ENCODE results near the gene ANKRD44. TPM values are rescaled to one million over a fixed set of nuclear protein-coding genes. Genes with fewer than 3 reads are reported as not detected.
A peak's percentile ranks its signal among the peaks of the same experiment; 100 is the strongest.
"Not testable (repeated sequence)": the region's sequence is repeated elsewhere in the genome, so short reads cannot be mapped to it uniquely, and the experiment has no call there.

The ANKRD44 gene
- total RNA-seq, result 100 to 1,000 TPM; 210 to 249 TPM

- peak within 1 kb of the TSS; percentile 93 for H3K27ac Mint-ChIP-seq
- no peaks in the 10 kb centered on the region for H3K27me3 Mint-ChIP-seq
- ATAC-seq, result peak; percentile 72
- peaks cover 31% of the 10 kb centered on the region for H3K36me3 Mint-ChIP-seq
- H3K4me1 Mint-ChIP-seq, result peaks cover 56% of the 10 kb centered on the region
- CTCF ChIA-PET, result interaction anchor here (1.0 to 6.2 kb wide), 11 partner anchors 14 to 197 kb away, joined by 3 to 68 read pairs (median 12); no protein-coding TSS in a partner anchor
- H3K4me3 Mint-ChIP-seq, result peak within 1 kb of the TSS; percentile 94
- H3K9me3 Mint-ChIP-seq (ENCODE audit: low read depth), result no peaks in the 10 kb centered on the region
- DNase-seq, result peak; percentile 93
These were observed at the start of gene ANKRD44 for GRCh38 chr2:197310271-197310985. Gene ANKRD44, minus strand, starts transcription at chr2:197310780. Its CDS starts 176 bp downstream, at chr2:197310604.

- DNase-seq (no peak), ATAC-seq (no peak)
- no peak overlapping the region for H3K4me3 Mint-ChIP-seq
- peaks cover 22% of the 10 kb centered on the region for H3K4me1 Mint-ChIP-seq
- H3K36me3 Mint-ChIP-seq, result peaks cover 1% of the 10 kb centered on the region
- CTCF ChIA-PET, result interaction anchor here (0.6 kb wide), 1 partner anchor 31 kb away, joined by 3 read pairs; no protein-coding TSS in a partner anchor
- H3K9me3 Mint-ChIP-seq (ENCODE audit: low read depth), result no peaks in the 10 kb centered on the region
- H3K27ac Mint-ChIP-seq, result no peak overlapping the region
- H3K27me3 Mint-ChIP-seq, result no peaks in the 10 kb centered on the region
These were observed 49.3 kb upstream of the ANKRD44 start for GRCh38 chr2:197359859-197360258.

- Mint-ChIP-seq H3K36me3 (peaks cover 1% of the 10 kb centered on the region), H3K27me3 (no peaks in the 10 kb centered on the region), H3K4me3 (no peak overlapping the region), H3K27ac (no peak overlapping the region), H3K4me1 (peaks cover 22% of the 10 kb centered on the region), H3K9me3 (ENCODE audit: low read depth) (no peaks in the 10 kb centered on the region)
- ATAC-seq, result no peak
- CTCF ChIA-PET, result interaction anchor here (0.6 to 4.2 kb wide), 6 partner anchors 30 to 245 kb away, joined by 3 to 18 read pairs (median 3); no protein-coding TSS in a partner anchor
- DNase-seq, result no peak
These were observed 48.4 kb upstream of the ANKRD44 start for GRCh38 chr2:197358931-197359330.

- H3K36me3 Mint-ChIP-seq, result peaks cover 1% of the 10 kb centered on the region
- no peak for DNase-seq
- H3K4me1 Mint-ChIP-seq, result peaks cover 22% of the 10 kb centered on the region
- H3K27ac Mint-ChIP-seq, result no peak overlapping the region
- ATAC-seq, result no peak
- no peak overlapping the region for H3K4me3 Mint-ChIP-seq
- no peaks in the 10 kb centered on the region for H3K9me3 Mint-ChIP-seq (ENCODE audit: low read depth)
- H3K27me3 Mint-ChIP-seq, result no peaks in the 10 kb centered on the region
- CTCF ChIA-PET, result interaction anchor here (0.6 to 4.2 kb wide), 6 partner anchors 24 to 244 kb away, joined by 3 to 18 read pairs (median 3); no protein-coding TSS in a partner anchor
These were observed 47.4 kb upstream of the ANKRD44 start for GRCh38 chr2:197357986-197358385.

- no peaks in the 10 kb centered on the region for H3K27me3 Mint-ChIP-seq
- H3K27ac Mint-ChIP-seq, result no peak overlapping the region
- no peaks in the 10 kb centered on the region for H3K9me3 Mint-ChIP-seq (ENCODE audit: low read depth)
- ATAC-seq (no peak), DNase-seq (no peak)
- peaks cover 1% of the 10 kb centered on the region for H3K36me3 Mint-ChIP-seq
- peaks cover 22% of the 10 kb centered on the region for H3K4me1 Mint-ChIP-seq
- no peak overlapping the region for H3K4me3 Mint-ChIP-seq
- CTCF ChIA-PET, result interaction anchor here (0.6 to 4.2 kb wide), 2 partner anchors 20 to 243 kb away, joined by 3 to 18 read pairs; no protein-coding TSS in a partner anchor
These were observed 45.6 kb upstream of the ANKRD44 start for GRCh38 chr2:197356136-197356535.

GRCh38 chr2:197354169-197354558, 43.6 kb upstream of the ANKRD44 start:
- Mint-ChIP-seq H3K9me3 (ENCODE audit: low read depth) (no peaks in the 10 kb centered on the region), H3K27me3 (no peaks in the 10 kb centered on the region), H3K27ac (no peak overlapping the region), H3K4me3 (no peak overlapping the region), H3K4me1 (peaks cover 13% of the 10 kb centered on the region), H3K36me3 (no peaks in the 10 kb centered on the region)
- CTCF ChIA-PET, result interaction anchor here (0.8 kb wide), 1 partner anchor 186 kb away, joined by 3 read pairs; no protein-coding TSS in a partner anchor
- ATAC-seq, result no peak
- DNase-seq, result no peak

GRCh38 chr2:197353393-197354168, 43.0 kb upstream of the ANKRD44 start:
- DNase-seq (no peak), ATAC-seq (no peak)
- Mint-ChIP-seq H3K27ac (no peak overlapping the region), H3K9me3 (ENCODE audit: low read depth) (no peaks in the 10 kb centered on the region), H3K36me3 (no peaks in the 10 kb centered on the region), H3K4me1 (peaks cover 8% of the 10 kb centered on the region), H3K27me3 (no peaks in the 10 kb centered on the region), H3K4me3 (no peak overlapping the region)
- CTCF ChIA-PET, result interaction anchor here (0.8 kb wide), 1 partner anchor 185 kb away, joined by 3 read pairs; no protein-coding TSS in a partner anchor

- Mint-ChIP-seq H3K27me3 (no peaks in the 10 kb centered on the region), H3K27ac (no peak overlapping the region), H3K36me3 (no peaks in the 10 kb centered on the region), H3K4me3 (no peak overlapping the region), H3K9me3 (ENCODE audit: low read depth) (no peaks in the 10 kb centered on the region), H3K4me1 (peaks cover 4% of the 10 kb centered on the region)
- CTCF ChIA-PET, result no interaction called here
- DNase-seq (no peak), ATAC-seq (no peak)
These were observed 39.1 kb upstream of the ANKRD44 start for GRCh38 chr2:197349699-197350098.

- H3K9me3 Mint-ChIP-seq (ENCODE audit: low read depth), result no peaks in the 10 kb centered on the region
- H3K4me1 Mint-ChIP-seq, result peaks cover 5% of the 10 kb centered on the region
- H3K4me3 Mint-ChIP-seq, result no peak overlapping the region
- no peaks in the 10 kb centered on the region for H3K27me3 Mint-ChIP-seq
- DNase-seq, result peak; percentile 8
- ATAC-seq, result no peak
- no peak overlapping the region for H3K27ac Mint-ChIP-seq
- CTCF ChIA-PET, result interaction anchor here (2.5 kb wide), 1 partner anchor 157 kb away, joined by 7 read pairs; no protein-coding TSS in a partner anchor
- no peaks in the 10 kb centered on the region for H3K36me3 Mint-ChIP-seq
These were observed 38.3 kb upstream of the ANKRD44 start for GRCh38 chr2:197348721-197349360.

GRCh38 chr2:197345846-197346370, 35.3 kb upstream of the ANKRD44 start:
- H3K9me3 Mint-ChIP-seq (ENCODE audit: low read depth), result no peaks in the 10 kb centered on the region
- peaks cover 1% of the 10 kb centered on the region for H3K36me3 Mint-ChIP-seq
- ATAC-seq, result no peak
- no peak for DNase-seq
- H3K4me1 Mint-ChIP-seq, result peaks cover 10% of the 10 kb centered on the region
- CTCF ChIA-PET, result no interaction called here
- no peaks in the 10 kb centered on the region for H3K27me3 Mint-ChIP-seq
- H3K27ac Mint-ChIP-seq, result no peak overlapping the region
- H3K4me3 Mint-ChIP-seq, result no peak overlapping the region

- H3K36me3 Mint-ChIP-seq; ATAC-seq; H3K27ac Mint-ChIP-seq; H3K9me3 Mint-ChIP-seq (ENCODE audit: low read depth); H3K27me3 Mint-ChIP-seq; H3K4me3 Mint-ChIP-seq; DNase-seq: not testable (repeated sequence)
- CTCF ChIA-PET, result interaction anchor here (1.6 to 1.9 kb wide), 3 partner anchors 8 to 17 kb away, joined by 3 to 5 read pairs (median 3); no protein-coding TSS in a partner anchor
- H3K4me1 Mint-ChIP-seq, result peaks cover 12% of the 10 kb centered on the region
These were observed 33.4 kb upstream of the ANKRD44 start for GRCh38 chr2:197343968-197344367.

GRCh38 chr2:197340591-197340990, 30.0 kb upstream of the ANKRD44 start:
- Mint-ChIP-seq H3K4me1 (peaks cover 12% of the 10 kb centered on the region), H3K27me3 (no peaks in the 10 kb centered on the region), H3K27ac (no peak overlapping the region), H3K36me3 (peaks cover 3% of the 10 kb centered on the region), H3K4me3 (no peak overlapping the region), H3K9me3 (ENCODE audit: low read depth) (no peaks in the 10 kb centered on the region)
- DNase-seq (no peak), ATAC-seq (no peak)
- CTCF ChIA-PET, result no interaction called here

Measured in activated CD8-positive, alpha-beta memory T cell treated with anti-CD3 and anti-CD28 coated beads, Interleukin-2, amount 10 ng/mL, durations not matched to agents 7 days and 5 days (primary cell).